Left renal pelvis (tissue), 4 donors: Measurements from ENCODE around the gene KRTAP10-6. TPM values are rescaled to one million over a fixed set of nuclear protein-coding genes. Genes with fewer than 3 reads are reported as not detected.
"Not testable (repeated sequence)": the region's sequence is repeated elsewhere in the genome, so short reads cannot be mapped to it uniquely, and the experiment has no call there.

Experiments used
- DNase-seq, 4 donors: peaks; one replicate each; pipeline ENCODE4 v3.0.0-alpha.2; 2013; ENCODE audit warnings: low read depth in 4 of 4, low spot score in 3 of 4
- polyA plus RNA-seq, 4 donors: library from polyadenylated mRNA; unstranded; fragments of 120-200 nt; gene quantifications; one replicate each; pipeline ENCODE4 v1.2.1, GENCODE V29; 2013; ENCODE audit not compliant: insufficient read length in 4 of 4

KRTAP10-6 gene, protein sequence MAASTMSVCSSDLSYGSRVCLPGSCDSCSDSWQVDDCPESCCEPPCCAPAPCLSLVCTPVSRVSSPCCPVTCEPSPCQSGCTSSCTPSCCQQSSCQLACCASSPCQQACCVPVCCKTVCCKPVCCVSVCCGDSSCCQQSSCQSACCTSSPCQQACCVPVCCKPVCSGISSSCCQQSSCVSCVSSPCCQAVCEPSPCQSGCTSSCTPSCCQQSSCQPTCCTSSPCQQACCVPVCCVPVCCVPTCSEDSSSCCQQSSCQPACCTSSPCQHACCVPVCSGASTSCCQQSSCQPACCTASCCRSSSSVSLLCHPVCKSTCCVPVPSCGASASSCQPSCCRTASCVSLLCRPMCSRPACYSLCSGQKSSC
- polyA plus RNA-seq = not detected

- DNase-seq = no peak
These were observed at the start of gene KRTAP10-6 for GRCh38 chr21:44592446-44593311. KRTAP10-6 (minus strand) TSS chr21:44592505; CDS start chr21:44592484, 21 bp downstream.

- no peak for DNase-seq
These were observed 48.5 kb upstream of the KRTAP10-6 start for GRCh38 chr21:44640761-44641160.

- no peak for DNase-seq
These were observed 47.0 kb upstream of the KRTAP10-6 start for GRCh38 chr21:44639331-44639655.

DNA sequence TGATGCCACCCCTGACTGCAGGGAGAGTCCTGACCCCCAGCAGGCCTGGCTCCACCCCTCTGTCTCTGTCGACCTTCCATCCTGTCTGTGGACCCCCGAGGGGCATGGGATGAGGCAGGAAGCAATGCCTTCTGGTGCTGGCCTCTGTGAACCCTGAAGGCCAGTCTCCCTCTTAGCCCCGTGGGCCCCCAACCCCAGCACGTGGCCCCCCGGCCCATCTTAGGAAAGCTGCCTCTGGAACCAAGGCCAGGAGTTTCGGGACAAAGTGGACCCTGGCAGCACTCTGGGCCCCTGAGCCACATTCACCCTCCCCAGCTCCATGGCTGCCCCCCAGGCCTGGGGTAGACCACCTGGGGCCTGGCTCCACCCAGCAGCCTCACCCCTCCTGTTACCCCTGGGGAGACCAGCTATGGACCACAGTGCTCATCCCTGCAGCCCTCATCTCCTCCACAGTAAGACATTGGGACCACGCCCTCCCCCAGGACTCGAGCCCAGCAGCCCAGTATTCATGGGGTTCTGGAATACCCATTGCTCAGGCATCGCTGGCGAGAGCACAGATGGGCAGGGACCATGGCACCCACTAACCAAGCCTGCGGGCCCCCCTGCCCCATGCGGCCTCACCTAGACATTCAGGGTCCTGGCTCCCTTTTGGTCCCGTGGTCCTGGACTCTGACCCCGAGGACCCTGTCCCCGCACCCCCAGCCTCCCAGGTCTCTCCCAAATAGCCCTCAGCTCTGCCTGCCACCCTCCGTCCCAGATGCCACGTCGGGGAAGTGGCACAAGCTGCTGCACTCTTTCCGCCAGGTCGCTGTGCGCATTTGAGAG lies 46.4 kb upstream of the KRTAP10-6 start:
- DNase-seq = not testable (repeated sequence)

DNA sequence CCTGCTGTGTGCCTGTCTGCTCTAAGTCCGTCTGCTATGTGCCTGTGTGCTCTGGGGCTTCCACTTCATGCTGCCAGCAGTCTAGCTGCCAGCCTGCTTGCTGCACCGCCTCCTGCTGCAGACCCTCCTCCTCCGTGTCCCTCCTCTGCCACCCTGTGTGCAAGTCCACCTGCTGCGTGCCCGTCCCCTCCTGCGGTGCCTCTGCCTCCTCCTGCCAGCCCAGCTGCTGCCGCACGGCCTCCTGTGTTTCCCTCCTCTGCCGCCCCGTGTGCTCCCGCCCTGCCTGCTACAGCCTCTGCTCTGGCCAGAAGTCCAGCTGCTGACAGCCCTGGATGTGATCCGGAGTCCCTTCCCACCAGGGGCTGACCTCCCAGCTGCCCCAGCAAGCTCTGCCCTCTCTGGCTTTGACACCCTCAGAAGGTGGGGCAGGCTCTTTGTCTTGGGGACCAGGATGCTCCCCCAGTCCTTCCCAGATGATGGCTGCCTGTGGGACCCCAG lies 45.6 kb upstream of the KRTAP10-6 start:
- not testable (repeated sequence) for DNase-seq

- no peak for DNase-seq
These were observed 44.9 kb upstream of the KRTAP10-6 start, which contains the start of gene KRTAP10-10 for GRCh38 chr21:44637018-44637850. KRTAP10-10 (plus strand) TSS chr21:44637356; CDS start chr21:44637418, 62 bp downstream.

GRCh38 chr21:44636209-44637017 lies 44.1 kb upstream of the KRTAP10-6 start:
- DNase-seq = no peak

- DNase-seq = no peak
These were observed 39.8 kb upstream of the KRTAP10-6 start for GRCh38 chr21:44632067-44632466.

- no peak for DNase-seq
These were observed 38.1 kb upstream of the KRTAP10-6 start for GRCh38 chr21:44630440-44630839.

GRCh38 chr21:44628707-44629391 lies 36.5 kb upstream of the KRTAP10-6 start:
- DNase-seq = no peak

- not testable (repeated sequence) for DNase-seq
These were observed 35.5 kb upstream of the KRTAP10-6 start for GRCh38 chr21:44627831-44628233.

DNA sequence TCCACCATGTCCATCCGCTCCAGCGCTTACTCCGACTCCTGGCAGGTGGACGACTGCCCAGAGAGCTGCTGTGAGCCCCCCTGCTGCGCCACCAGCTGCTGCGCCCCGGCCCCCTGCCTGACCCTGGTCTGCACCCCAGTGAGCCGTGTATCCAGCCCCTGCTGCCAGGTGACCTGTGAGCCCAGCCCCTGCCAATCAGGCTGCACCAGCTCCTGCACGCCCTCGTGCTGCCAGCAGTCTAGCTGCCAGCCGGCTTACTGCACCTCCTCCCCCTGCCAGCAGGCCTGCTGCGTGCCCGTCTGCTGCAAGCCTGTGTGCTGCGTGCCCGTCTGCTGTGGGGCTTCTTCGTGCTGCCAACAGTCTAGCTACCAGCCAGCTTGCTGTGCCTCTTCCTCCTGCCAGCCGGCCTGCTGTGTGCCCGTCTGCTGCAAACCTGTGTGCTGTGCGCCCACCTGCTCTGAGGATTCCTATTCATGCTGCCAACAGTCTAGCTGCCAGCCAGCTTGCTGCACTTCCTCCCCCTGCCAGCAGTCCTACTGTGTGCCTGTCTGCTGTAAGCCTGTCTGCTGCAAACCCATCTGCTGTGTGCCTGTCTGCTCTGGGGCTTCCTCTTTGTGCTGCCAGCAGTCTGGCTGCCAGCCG lies 35.0 kb upstream of the KRTAP10-6 start:
- not testable (repeated sequence) for DNase-seq

DNA sequence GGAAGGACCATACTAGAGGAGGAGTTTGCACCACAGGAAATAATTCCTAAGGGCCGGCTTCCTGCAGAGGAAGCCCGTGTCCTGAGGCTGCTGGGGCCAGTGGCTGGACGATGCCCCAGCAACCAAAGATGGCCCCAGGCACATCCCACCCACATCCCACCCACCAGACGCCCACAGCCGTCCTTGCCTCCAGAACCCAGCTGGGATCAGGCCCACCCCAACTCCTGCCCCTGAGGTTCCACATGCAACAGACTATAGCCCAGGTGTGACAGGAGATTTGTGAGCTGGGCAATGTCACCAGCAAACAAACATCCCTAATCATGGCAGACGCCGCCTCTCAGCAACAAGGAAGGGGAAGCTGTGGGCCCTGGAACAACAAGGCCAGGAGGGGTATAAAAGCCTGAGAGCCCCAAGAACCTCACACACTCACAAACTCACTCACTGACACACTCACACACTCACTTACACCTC lies 34.4 kb upstream of the KRTAP10-6 start, which contains the start of gene KRTAP10-9:
Gene KRTAP10-9 (plus strand): TSS at position 421 of the 471 bp plus-strand sequence. CDS start 79 bp downstream, outside the sequence.
- no peak for DNase-seq

GRCh38 chr21:44626262-44626661 lies 34.0 kb upstream of the KRTAP10-6 start:
- no peak for DNase-seq

DNA sequence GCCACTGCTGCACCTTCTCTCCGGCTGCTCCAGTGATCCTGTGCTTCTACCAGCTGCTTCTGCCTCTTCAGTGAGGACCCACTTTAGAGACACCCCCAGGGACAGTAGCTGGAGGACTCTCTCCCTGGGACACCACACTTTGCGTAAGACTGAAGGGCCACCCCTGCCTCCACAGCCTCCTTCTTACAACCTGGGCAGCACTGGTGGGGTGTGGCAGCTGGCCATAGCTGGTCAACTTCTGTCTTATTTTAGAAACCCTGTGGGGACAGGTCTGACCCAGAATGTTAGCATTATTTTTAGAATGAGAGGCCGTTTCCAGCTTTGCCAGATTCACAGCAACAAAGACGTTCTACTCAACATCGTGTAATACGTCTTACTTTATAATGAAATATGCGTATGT lies 33.5 kb upstream of the KRTAP10-6 start:
- no peak for DNase-seq

- DNase-seq = no peak
These were observed 31.3 kb upstream of the KRTAP10-6 start for GRCh38 chr21:44623575-44623974.

GRCh38 chr21:44619886-44620285 lies 27.6 kb upstream of the KRTAP10-6 start:
- no peak for DNase-seq
